ENCODE data around the gene INTS12.
"Not testable (repeated sequence)": the region's sequence is repeated elsewhere in the genome, so short reads cannot be mapped to it uniquely, and the experiment has no call there.

The INTS12 gene

GRCh38 chr4:105751718-105752299 is 43.3 kb upstream of the INTS12 start:
- Histone ChIP-seq H3K18ac (ENCODE audit: low read depth in 1 of 2, low read length in 2 of 2) (no peak overlapping the region), H2BK120ac (ENCODE audit: low read depth, low read length) (no peak overlapping the region), H3K79me1 (replicated peaks; ENCODE audit: low read length, poor library complexity, severe bottlenecking) (no peaks in the 10 kb centered on the region), H2AK5ac (ENCODE audit: low read length, severe bottlenecking) (no peak overlapping the region), H2AFZ (ENCODE audit: low read depth, low read length) (no peak overlapping the region), H2BK5ac (ENCODE audit: low read depth, low read length, poor library complexity, severe bottlenecking) (no peak overlapping the region), H4K91ac (ENCODE audit: low read length) (no peak overlapping the region), H3K36me3 (ENCODE audit: control insufficient read depth in 1 of 2, insufficient read depth in 2 of 2, low read depth in 1 of 2, low read length in 2 of 2) (no peaks in the 10 kb centered on the region), H3K4me1 (ENCODE audit: control insufficient read depth, insufficient read depth, low read depth, low read length) (no peaks in the 10 kb centered on the region), H3K23ac (ENCODE audit: low read length in 2 of 2) (no peak overlapping the region), H3K4me3 (ENCODE audit: insufficient read depth in 1 of 2, low read depth in 1 of 2, low read length in 2 of 2) (no peak overlapping the region), H3K9me3 (ENCODE audit: control insufficient read depth, low read length) (no peaks in the 10 kb centered on the region), H3K4ac (ENCODE audit: low read depth in 1 of 2, low read length in 2 of 2) (no peak overlapping the region), H2BK12ac (ENCODE audit: low read length in 2 of 2) (no peak overlapping the region), H2BK15ac (ENCODE audit: low read depth, poor library complexity, severe bottlenecking) (no peak overlapping the region), H3K9ac (ENCODE audit: low read length) (no peak overlapping the region), H3K27ac (ENCODE audit: low read length, poor library complexity, severe bottlenecking) (no peak overlapping the region), H3K14ac (ENCODE audit: low read length in 2 of 2) (no peak overlapping the region), H3K4me2 (ENCODE audit: low read length, poor library complexity, severe bottlenecking) (no peak overlapping the region), H4K8ac (ENCODE audit: low read length) (no peak overlapping the region), H3K27me3 (ENCODE audit: control insufficient read depth in 1 of 2, insufficient read depth in 1 of 2, low read length in 2 of 2) (no peaks in the 10 kb centered on the region)
- DNase-seq: no peak
- no CpG with 5 or more reads among the region's 2 CpGs for WGBS

GRCh38 chr4:105748222-105748621 is 39.7 kb upstream of the INTS12 start:
- Histone ChIP-seq H2AK5ac (ENCODE audit: low read length, severe bottlenecking) (no peak overlapping the region), H3K9ac (ENCODE audit: low read length) (no peak overlapping the region), H3K4me3 (ENCODE audit: insufficient read depth in 1 of 2, low read depth in 1 of 2, low read length in 2 of 2) (no peak overlapping the region), H4K91ac (ENCODE audit: low read length) (no peak overlapping the region), H3K4ac (ENCODE audit: low read depth in 1 of 2, low read length in 2 of 2) (no peak overlapping the region), H2BK12ac (ENCODE audit: low read length in 2 of 2) (no peak overlapping the region), H3K4me1 (ENCODE audit: control insufficient read depth, insufficient read depth, low read depth, low read length) (no peaks in the 10 kb centered on the region), H3K79me1 (replicated peaks; ENCODE audit: low read length, poor library complexity, severe bottlenecking) (no peaks in the 10 kb centered on the region), H3K9me3 (ENCODE audit: control insufficient read depth, low read length) (no peaks in the 10 kb centered on the region), H3K18ac (ENCODE audit: low read depth in 1 of 2, low read length in 2 of 2) (no peak overlapping the region), H3K4me2 (ENCODE audit: low read length, poor library complexity, severe bottlenecking) (no peak overlapping the region), H4K8ac (ENCODE audit: low read length) (no peak overlapping the region), H3K23ac (ENCODE audit: low read length in 2 of 2) (no peak overlapping the region), H3K14ac (ENCODE audit: low read length in 2 of 2) (no peak overlapping the region), H2AFZ (ENCODE audit: low read depth, low read length) (no peak overlapping the region), H2BK5ac (ENCODE audit: low read depth, low read length, poor library complexity, severe bottlenecking) (no peak overlapping the region), H2BK15ac (ENCODE audit: low read depth, poor library complexity, severe bottlenecking) (no peak overlapping the region), H2BK120ac (ENCODE audit: low read depth, low read length) (no peak overlapping the region), H3K36me3 (ENCODE audit: control insufficient read depth in 1 of 2, insufficient read depth in 2 of 2, low read depth in 1 of 2, low read length in 2 of 2) (no peaks in the 10 kb centered on the region), H3K27ac (ENCODE audit: low read length, poor library complexity, severe bottlenecking) (no peak overlapping the region), H3K27me3 (ENCODE audit: control insufficient read depth in 1 of 2, insufficient read depth in 1 of 2, low read length in 2 of 2) (no peaks in the 10 kb centered on the region)
- 100% methylated on average over 1 of the region's 3 CpGs for WGBS
- no peak for DNase-seq

GRCh38 chr4:105741548-105741947 is 33.1 kb upstream of the INTS12 start:
- H4K91ac ChIP-seq (ENCODE audit: low read length): no peak overlapping the region

GRCh38 chr4:105735217-105735616 is 26.7 kb upstream of the INTS12 start:
- not testable (repeated sequence) for DNase-seq; H3K4me2 ChIP-seq (ENCODE audit: low read length, poor library complexity, severe bottlenecking); H3K4ac ChIP-seq (ENCODE audit: low read depth in 1 of 2, low read length in 2 of 2); H3K4me1 ChIP-seq (ENCODE audit: control insufficient read depth, insufficient read depth, low read depth, low read length); H3K23ac ChIP-seq (ENCODE audit: low read length in 2 of 2); H2BK5ac ChIP-seq (ENCODE audit: low read depth, low read length, poor library complexity, severe bottlenecking); H3K27ac ChIP-seq (ENCODE audit: low read length, poor library complexity, severe bottlenecking); H3K4me3 ChIP-seq (ENCODE audit: insufficient read depth in 1 of 2, low read depth in 1 of 2, low read length in 2 of 2); H3K27me3 ChIP-seq (ENCODE audit: control insufficient read depth in 1 of 2, insufficient read depth in 1 of 2, low read length in 2 of 2); H2BK15ac ChIP-seq (ENCODE audit: low read depth, poor library complexity, severe bottlenecking); H3K14ac ChIP-seq (ENCODE audit: low read length in 2 of 2); H2AK5ac ChIP-seq (ENCODE audit: low read length, severe bottlenecking); H2BK120ac ChIP-seq (ENCODE audit: low read depth, low read length); H2BK12ac ChIP-seq (ENCODE audit: low read length in 2 of 2); H2AFZ ChIP-seq (ENCODE audit: low read depth, low read length); H3K18ac ChIP-seq (ENCODE audit: low read depth in 1 of 2, low read length in 2 of 2); H3K9ac ChIP-seq (ENCODE audit: low read length); H4K91ac ChIP-seq (ENCODE audit: low read length); H4K8ac ChIP-seq (ENCODE audit: low read length)
- peaks cover 4 to 16% of the 10 kb centered on the region in 2 experiments for H3K36me3 ChIP-seq (ENCODE audit: control insufficient read depth in 1 of 2, insufficient read depth in 2 of 2, low read depth in 1 of 2, low read length in 2 of 2)
- WGBS: 97% methylated on average over 10 of the region's 10 CpGs
- H3K9me3 ChIP-seq (ENCODE audit: control insufficient read depth, low read length): peaks cover 23% of the 10 kb centered on the region
- peaks cover 11% of the 10 kb centered on the region for H3K79me1 ChIP-seq (replicated peaks; ENCODE audit: low read length, poor library complexity, severe bottlenecking)

More at GRCh38 chr4:105741548-105741947, 33.1 kb upstream of the INTS12 start:
- H3K14ac ChIP-seq (ENCODE audit: low read length in 2 of 2): no peak overlapping the region
- H3K4ac ChIP-seq (ENCODE audit: low read depth in 1 of 2, low read length in 2 of 2): no peak overlapping the region
- no peak overlapping the region for H2BK12ac ChIP-seq (ENCODE audit: low read length in 2 of 2)
- no peak overlapping the region for H3K23ac ChIP-seq (ENCODE audit: low read length in 2 of 2)
- H2BK5ac ChIP-seq (ENCODE audit: low read depth, low read length, poor library complexity, severe bottlenecking): no peak overlapping the region
- peaks cover 4 to 6% of the 10 kb centered on the region in 2 experiments for H3K36me3 ChIP-seq (ENCODE audit: control insufficient read depth in 1 of 2, insufficient read depth in 2 of 2, low read depth in 1 of 2, low read length in 2 of 2)
- no peak overlapping the region for H2AK5ac ChIP-seq (ENCODE audit: low read length, severe bottlenecking)
- no peak overlapping the region for H4K8ac ChIP-seq (ENCODE audit: low read length)
- no peaks in the 10 kb centered on the region for H3K4me1 ChIP-seq (ENCODE audit: control insufficient read depth, insufficient read depth, low read depth, low read length)
- H2BK120ac ChIP-seq (ENCODE audit: low read depth, low read length): no peak overlapping the region
- H3K9me3 ChIP-seq (ENCODE audit: control insufficient read depth, low read length): peaks cover 18% of the 10 kb centered on the region
- H3K27me3 ChIP-seq (ENCODE audit: control insufficient read depth in 1 of 2, insufficient read depth in 1 of 2, low read length in 2 of 2): no peaks in the 10 kb centered on the region
- 100% methylated on average over 1 of the region's 2 CpGs for WGBS
- no peak for DNase-seq
- H3K4me2 ChIP-seq (ENCODE audit: low read length, poor library complexity, severe bottlenecking): no peak overlapping the region
- peaks cover 15% of the 10 kb centered on the region for H3K79me1 ChIP-seq (replicated peaks; ENCODE audit: low read length, poor library complexity, severe bottlenecking)
- H2AFZ ChIP-seq (ENCODE audit: low read depth, low read length): no peak overlapping the region
- no peak overlapping the region for H3K27ac ChIP-seq (ENCODE audit: low read length, poor library complexity, severe bottlenecking)
- H3K18ac ChIP-seq (ENCODE audit: low read depth in 1 of 2, low read length in 2 of 2): no peak overlapping the region
- peak overlapping the region; percentile 21 for H3K9ac ChIP-seq (ENCODE audit: low read length)
- no peak overlapping the region for H2BK15ac ChIP-seq (ENCODE audit: low read depth, poor library complexity, severe bottlenecking)
- H3K4me3 ChIP-seq (ENCODE audit: insufficient read depth in 1 of 2, low read depth in 1 of 2, low read length in 2 of 2): no peak overlapping the region

All from mesenchymal stem cell (in vitro differentiated cells and primary cell).